Right lobe of liver (tissue), 6 donors: ENCODE measurements around the gene MBLAC2. TPM values are rescaled to one million over a fixed set of nuclear protein-coding genes. Genes with fewer than 3 reads are reported as not detected.
A peak's percentile ranks its signal among the peaks of the same experiment; 100 is the strongest.

ENCODE experiments used
- ATAC-seq, 4 donors: fragments of 200-7000 bp; cut with Tn5 transposase; one replicate each; pipeline ENCODE4 v1.9.1; 2020; ENCODE audit warnings: mild to moderate bottlenecking in 4 of 4, moderate library complexity in 4 of 4
- DNase-seq, 3 donors: peaks; one replicate each; pipeline ENCODE4 v3.0.0-alpha.2; 2020
- H3K27ac ChIP-seq, 3 donors: fragments of 200-600 bp; one replicate each; pipeline ENCODE4 v1.8.0; 2022
- H3K27me3 ChIP-seq, 2 donors: fragments of 200-600 bp; one replicate each; pipeline ENCODE4 v1.8.0; 2022
- H3K36me3 ChIP-seq, 4 donors: fragments of 200-600 bp; sonication (generic) in 1 of 4; one replicate each; pipeline versions ENCODE4 v1.5.1 to v1.8.0; 2017 to 2022; ENCODE audit warnings: control low read depth in 1 of 4
- H3K4me1 ChIP-seq, 4 donors: fragments of 200-600 bp; sonication (generic) in 1 of 4; one replicate each; pipeline versions ENCODE4 v1.5.1 to v1.8.0; 2017 to 2022; ENCODE audit warnings: control low read depth in 1 of 4
- H3K4me3 ChIP-seq, 3 donors: fragments of 200-600 bp; one replicate each; pipeline ENCODE4 v1.8.0; 2022
- H3K9me3 ChIP-seq, 4 donors: fragments of 200-600 bp; sonication (generic) in 1 of 4; one replicate each; pipeline versions ENCODE4 v1.5.1 to v1.8.0; 2017 to 2022; ENCODE audit warnings: control low read depth in 1 of 4
- POLR2A ChIP-seq: fragments of 450-650 bp; IDR thresholded peaks from one replicate; pipeline ENCODE4 v1.6.1; 2017; ENCODE audit warnings: antibody characterized with exemption, mild to moderate bottlenecking
- WGBS: methylation state at CpG from one replicate; pipeline ENCODE4 v1.1.6; 2018; ENCODE audit warnings: low coverage, low lambda C conversion rate; ENCODE audit not compliant: insufficient coverage; ENCODE audit errors: missing lambda C conversion rate; 5-methylcytosine and 5-hydroxymethylcytosine counted together
- intact Hi-C, 2 donors: fragments of 100-400 bp; cut with DNase I; formaldehyde crosslinking; loops; one replicate each; pipeline versions ENCODE4 v1.11.2 to v1.14.1; 2022
- total RNA-seq, 6 experiments: library from RNA; depleted of rRNA in 2 of 6; stranded (reverse); fragments of >200 nt in 2 of 6; fragmentation: NEBNext Ultra II Directional in 3 of 6; extraction: Animal tissue kit (Norgen Biotek cat#: 25700) in 3 of 6; gene quantifications; one replicate each; pipeline versions ENCODE4 v1.1.0 to v1.2.4, GENCODE V29; 2016 to 2023
- TF ChIP-seq, protein P1 (sequence below), 4 donors: fragments of 200-600 bp in 3 of 4; fragments of 450-650 bp in 1 of 4; IDR thresholded peaks; one replicate each; pipeline versions ENCODE4 v1.5.1 to v1.8.0; 2016 to 2022; ENCODE audit warnings: antibody characterized with exemption in 4 of 4, mild to moderate bottlenecking in 2 of 4
- donor health status: DM: no; HTN: yes; CAD: no.
- donor health status: DM: no; HTN: no; CAD: no.
- donor health status: DM: no; HTN: no; CAD: no.
- donor health status: DM: no; HTN: yes; CAD: no.
- donor health status: DM: no; HTN: yes; CAD: no.

Gene MBLAC2
- total RNA-seq, 6 experiments from 2014 or later: 2.3 to 5.3 (median 3.9) TPM

DNA sequence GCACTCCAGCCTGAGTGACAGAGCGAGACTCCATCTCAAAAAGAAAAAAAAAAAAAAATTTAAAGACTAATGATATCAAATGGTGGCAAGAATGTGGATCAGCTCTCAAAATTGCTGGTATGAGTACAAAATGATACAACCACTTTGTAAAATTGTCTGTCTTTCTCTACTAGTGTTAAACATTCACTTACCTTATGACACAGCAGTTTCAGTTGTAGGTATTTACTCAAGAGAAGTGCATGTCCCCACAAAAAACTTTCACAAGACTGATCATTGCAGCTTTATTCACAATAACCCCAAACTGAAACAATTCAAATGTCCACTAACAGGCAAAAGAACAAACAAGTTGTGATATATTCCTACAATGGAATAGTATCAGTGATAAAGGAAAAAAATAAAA, 50.3 kb downstream of the MBLAC2 start:
- intact Hi-C loops: loop anchor here in 1 of 2 donors (10.0 kb wide), 1 partner anchor 191 kb away; no protein-coding TSS in a partner anchor
- Histone ChIP-seq H3K27ac (no peak overlapping the region), H3K27me3 (no peaks in the 10 kb centered on the region), H3K4me1 (no peaks in the 10 kb centered on the region), H3K9me3 (no peaks in the 10 kb centered on the region), H3K4me3 (no peak overlapping the region), H3K36me3 (no peaks in the 10 kb centered on the region)
- 89% methylated on average over 1 of the region's 1 CpG for WGBS
- DNase-seq (no peak), ATAC-seq (peak; percentile 28 to 83 (median 59))
- TF ChIP-seq POLR2A: no peak
- TF ChIP-seq, protein P1, sequence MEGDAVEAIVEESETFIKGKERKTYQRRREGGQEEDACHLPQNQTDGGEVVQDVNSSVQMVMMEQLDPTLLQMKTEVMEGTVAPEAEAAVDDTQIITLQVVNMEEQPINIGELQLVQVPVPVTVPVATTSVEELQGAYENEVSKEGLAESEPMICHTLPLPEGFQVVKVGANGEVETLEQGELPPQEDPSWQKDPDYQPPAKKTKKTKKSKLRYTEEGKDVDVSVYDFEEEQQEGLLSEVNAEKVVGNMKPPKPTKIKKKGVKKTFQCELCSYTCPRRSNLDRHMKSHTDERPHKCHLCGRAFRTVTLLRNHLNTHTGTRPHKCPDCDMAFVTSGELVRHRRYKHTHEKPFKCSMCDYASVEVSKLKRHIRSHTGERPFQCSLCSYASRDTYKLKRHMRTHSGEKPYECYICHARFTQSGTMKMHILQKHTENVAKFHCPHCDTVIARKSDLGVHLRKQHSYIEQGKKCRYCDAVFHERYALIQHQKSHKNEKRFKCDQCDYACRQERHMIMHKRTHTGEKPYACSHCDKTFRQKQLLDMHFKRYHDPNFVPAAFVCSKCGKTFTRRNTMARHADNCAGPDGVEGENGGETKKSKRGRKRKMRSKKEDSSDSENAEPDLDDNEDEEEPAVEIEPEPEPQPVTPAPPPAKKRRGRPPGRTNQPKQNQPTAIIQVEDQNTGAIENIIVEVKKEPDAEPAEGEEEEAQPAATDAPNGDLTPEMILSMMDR (IDR thresholded peaks at IDR 0.05): no peak

DNA sequence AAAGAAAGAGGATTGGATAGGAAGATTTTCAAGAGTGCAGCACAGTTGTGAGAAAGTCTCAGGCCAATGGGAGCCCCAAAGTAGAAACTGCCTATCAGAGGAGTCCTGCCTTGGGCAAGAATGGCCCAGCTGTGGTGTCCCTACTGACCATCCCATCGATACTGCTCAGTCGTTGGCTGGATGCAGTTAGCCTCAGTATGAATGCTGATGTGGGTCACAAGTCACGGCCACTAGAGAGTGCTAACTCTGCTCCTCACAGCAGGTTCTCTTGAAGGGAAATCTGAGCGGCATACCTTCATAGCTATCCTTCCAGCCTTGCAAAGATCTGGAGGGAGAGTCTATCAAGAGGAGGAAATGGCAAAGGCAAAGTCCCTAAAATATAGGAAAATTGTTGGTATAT, 53.4 kb downstream of the MBLAC2 start:
- no peak overlapping the region for H3K4me3 ChIP-seq
- H3K27ac ChIP-seq: no peak overlapping the region
- H3K4me1 ChIP-seq: no peaks in the 10 kb centered on the region
- intact Hi-C loops: loop anchor here in 1 of 2 donors (10.0 kb wide), 1 partner anchor 194 kb away; no protein-coding TSS in a partner anchor
- WGBS: 18% methylated on average over 4 of the region's 4 CpGs
- DNase-seq (peak in 1 of 3 donors; percentile 48), ATAC-seq (peak; percentile 86 to 96 (median 94))
- no peaks in the 10 kb centered on the region for H3K27me3 ChIP-seq
- H3K36me3 ChIP-seq: no peaks in the 10 kb centered on the region
- no peaks in the 10 kb centered on the region for H3K9me3 ChIP-seq
- no peak for TF ChIP-seq POLR2A
- TF ChIP-seq, protein P1 (IDR thresholded peaks at IDR 0.05): peak in 3 of 4 donors; percentile 20 to 44 (median 24)

DNA sequence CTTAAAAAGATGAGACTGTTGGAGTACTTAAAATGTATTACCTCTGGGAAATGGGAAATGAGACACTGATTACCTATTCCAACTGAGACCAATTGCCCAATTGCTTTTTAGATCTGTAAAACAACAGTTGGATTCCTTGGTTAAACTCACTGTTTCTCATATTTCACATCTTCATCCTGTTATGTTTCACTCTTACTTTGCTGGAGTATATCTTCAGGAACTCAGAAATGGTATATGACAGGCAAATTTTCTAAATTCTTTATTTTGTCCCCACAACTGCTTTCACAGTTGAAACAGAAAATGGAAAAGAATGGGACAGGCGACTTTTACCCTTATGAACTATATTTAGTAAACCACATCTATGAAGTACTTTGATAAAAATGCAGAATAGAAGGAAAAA, 56.4 kb downstream of the MBLAC2 start:
- no peak overlapping the region for H3K27ac ChIP-seq
- H3K27me3 ChIP-seq: no peaks in the 10 kb centered on the region
- intact Hi-C loops: no loop called here
- 69% methylated on average over 1 of the region's 1 CpG for WGBS
- H3K4me3 ChIP-seq: no peak overlapping the region
- DNase-seq: no peak
- ATAC-seq: no peak
- H3K4me1 ChIP-seq: no peaks in the 10 kb centered on the region
- TF ChIP-seq, protein P1 (IDR thresholded peaks at IDR 0.05): no peak
- TF ChIP-seq POLR2A: no peak
- no peaks in the 10 kb centered on the region for H3K9me3 ChIP-seq
- H3K36me3 ChIP-seq: no peaks in the 10 kb centered on the region

DNA sequence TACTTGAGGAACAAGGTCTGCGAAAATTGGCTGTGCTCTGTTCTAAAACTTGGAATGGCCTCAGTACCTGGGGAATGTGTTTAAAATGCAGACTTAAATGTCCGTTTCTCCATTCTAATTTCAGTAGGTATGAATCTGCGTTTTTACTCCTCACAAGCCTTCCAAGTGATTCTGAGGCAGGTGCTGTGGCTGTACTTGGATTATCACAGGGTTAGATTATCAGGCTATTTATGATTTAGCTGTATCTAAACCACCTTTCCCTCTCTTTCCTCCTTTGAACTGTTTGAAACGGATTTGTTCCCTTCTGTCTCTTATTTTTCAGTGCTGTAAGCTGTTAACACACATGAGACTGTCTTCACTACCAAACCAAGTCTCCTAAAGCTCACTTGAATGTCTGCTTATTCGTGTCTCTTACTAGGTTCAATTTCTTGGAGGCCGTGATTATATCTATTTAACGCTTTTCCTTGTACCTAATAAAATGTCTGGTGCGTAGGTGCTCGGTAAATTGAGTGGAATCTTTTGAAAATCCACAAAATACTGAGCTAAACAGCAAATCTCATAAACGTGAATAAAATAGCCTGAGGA, 64.3 kb downstream of the MBLAC2 start:
- Histone ChIP-seq H3K4me1 (peaks cover 0 to 5% (median 2%) of the 10 kb centered on the region in 4 donors), H3K27ac (peak overlapping the region; percentile 76 to 81 (median 78)), H3K4me3 (peak overlapping the region; percentile 47 to 84 (median 76)), H3K36me3 (no peaks in the 10 kb centered on the region), H3K27me3 (no peaks in the 10 kb centered on the region), H3K9me3 (no peaks in the 10 kb centered on the region)
- WGBS: under 1% methylated on average over 10 of the region's 10 CpGs
- no peak for DNase-seq
- TF ChIP-seq, protein P1 (IDR thresholded peaks at IDR 0.05): no peak
- ATAC-seq: peak in 3 of 4 donors; percentile 1 to 3 (median 1)
- intact Hi-C loops: no loop called here
